Progenitor cell of endocrine pancreas (in vitro differentiated cells): ENCODE results near the gene RNF149. TPM values are rescaled to one million over a fixed set of nuclear protein-coding genes. Genes with fewer than 3 reads are reported as not detected.
"Not testable (repeated sequence)": the region's sequence is repeated elsewhere in the genome, so short reads cannot be mapped to it uniquely, and the experiment has no call there.

Source experiments
- DNase-seq: peaks from one replicate; pipeline ENCODE4 v3.0.0; 2021; ENCODE audit warnings: low spot score; ENCODE audit not compliant: unreplicated experiment
- H3K27ac Mint-ChIP-seq: 2 replicates; pipeline ENCODE4 v1.8.0; 2021; ENCODE audit warnings: mild to moderate bottlenecking, moderate library complexity, mixed read lengths
- H3K27me3 Mint-ChIP-seq: 2 replicates; pipeline ENCODE4 v1.8.0; 2021; ENCODE audit warnings: mixed read lengths
- H3K36me3 Mint-ChIP-seq: 2 replicates; pipeline ENCODE4 v1.8.0; 2022; ENCODE audit warnings: mixed read lengths; ENCODE audit not compliant: insufficient read depth
- H3K4me1 Mint-ChIP-seq: 2 replicates; pipeline ENCODE4 v1.8.0; 2021; ENCODE audit warnings: low read depth, mixed read lengths
- H3K4me3 Mint-ChIP-seq: 2 replicates; pipeline ENCODE4 v1.8.0; 2021; ENCODE audit warnings: low read depth, mild to moderate bottlenecking, moderate library complexity, mixed read lengths
- H3K9me3 Mint-ChIP-seq: 2 replicates; pipeline ENCODE4 v1.8.0; 2021; ENCODE audit warnings: low read depth, mixed read lengths
- total RNA-seq: library from RNA; stranded (reverse); gene quantifications from 2 replicates; pipeline ENCODE4 v1.2.1, GENCODE V29; 2021
- TF ChIP-seq, protein P1 (sequence below): fragments of 200-600 bp; sonication (generic); IDR thresholded peaks from one replicate; pipeline ENCODE4 v1.5.0; 2021; ENCODE audit warnings: antibody characterized with exemption, mild to moderate bottlenecking; ENCODE audit not compliant: unreplicated experiment

The RNF149 gene
- total RNA-seq, 1 donor from 2014 or later = 51.5 TPM

DNA sequence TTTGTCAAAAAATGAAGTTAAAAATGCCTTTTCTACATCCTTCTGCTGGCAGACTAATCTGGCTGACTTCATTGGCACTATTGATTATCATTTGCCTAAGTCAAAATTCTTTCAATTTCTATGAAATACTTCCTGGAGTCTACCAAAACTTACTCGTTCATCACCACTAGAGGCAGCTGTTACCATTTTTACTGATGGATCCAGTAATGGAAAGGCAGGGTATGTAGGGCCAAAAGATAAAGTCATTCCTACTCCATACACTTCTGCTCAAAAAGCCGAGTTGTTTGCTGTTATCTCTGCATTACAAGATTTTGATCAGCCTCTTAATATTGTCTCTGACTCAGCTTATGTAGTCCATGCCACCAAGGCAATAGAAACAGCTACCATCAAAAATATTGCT, 67.8 kb downstream of the RNF149 start:
- H3K36me3 Mint-ChIP-seq = peaks cover 21% of the 10 kb centered on the region
- TF ChIP-seq, protein P1, sequence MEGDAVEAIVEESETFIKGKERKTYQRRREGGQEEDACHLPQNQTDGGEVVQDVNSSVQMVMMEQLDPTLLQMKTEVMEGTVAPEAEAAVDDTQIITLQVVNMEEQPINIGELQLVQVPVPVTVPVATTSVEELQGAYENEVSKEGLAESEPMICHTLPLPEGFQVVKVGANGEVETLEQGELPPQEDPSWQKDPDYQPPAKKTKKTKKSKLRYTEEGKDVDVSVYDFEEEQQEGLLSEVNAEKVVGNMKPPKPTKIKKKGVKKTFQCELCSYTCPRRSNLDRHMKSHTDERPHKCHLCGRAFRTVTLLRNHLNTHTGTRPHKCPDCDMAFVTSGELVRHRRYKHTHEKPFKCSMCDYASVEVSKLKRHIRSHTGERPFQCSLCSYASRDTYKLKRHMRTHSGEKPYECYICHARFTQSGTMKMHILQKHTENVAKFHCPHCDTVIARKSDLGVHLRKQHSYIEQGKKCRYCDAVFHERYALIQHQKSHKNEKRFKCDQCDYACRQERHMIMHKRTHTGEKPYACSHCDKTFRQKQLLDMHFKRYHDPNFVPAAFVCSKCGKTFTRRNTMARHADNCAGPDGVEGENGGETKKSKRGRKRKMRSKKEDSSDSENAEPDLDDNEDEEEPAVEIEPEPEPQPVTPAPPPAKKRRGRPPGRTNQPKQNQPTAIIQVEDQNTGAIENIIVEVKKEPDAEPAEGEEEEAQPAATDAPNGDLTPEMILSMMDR = peak; percentile 59
- H3K27me3 Mint-ChIP-seq, DNase-seq: not testable (repeated sequence)
- H3K27ac Mint-ChIP-seq = peak overlapping the region; percentile 99
- peak overlapping the region; percentile 64 for H3K4me3 Mint-ChIP-seq
- peaks cover 25% of the 10 kb centered on the region for H3K9me3 Mint-ChIP-seq
- H3K4me1 Mint-ChIP-seq = peaks cover 49% of the 10 kb centered on the region

DNA sequence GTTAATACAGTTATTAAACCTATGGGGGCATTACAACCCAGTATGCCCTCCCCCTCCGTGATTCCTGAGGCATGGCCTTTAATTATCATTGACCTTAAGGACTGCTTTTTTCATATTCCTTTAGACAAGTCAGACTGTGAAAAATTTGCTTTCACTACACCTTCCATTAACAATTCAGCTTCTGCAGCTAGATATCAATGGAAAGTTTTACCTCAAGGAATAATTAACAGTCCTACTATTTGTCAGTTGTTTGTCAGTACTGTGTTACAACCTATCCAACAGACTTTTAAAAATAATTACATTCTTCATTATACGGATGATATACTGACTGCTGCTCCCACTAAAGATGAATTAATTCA, 68.8 kb downstream of the RNF149 start:
- H3K4me1 Mint-ChIP-seq = peaks cover 47% of the 10 kb centered on the region

DNA sequence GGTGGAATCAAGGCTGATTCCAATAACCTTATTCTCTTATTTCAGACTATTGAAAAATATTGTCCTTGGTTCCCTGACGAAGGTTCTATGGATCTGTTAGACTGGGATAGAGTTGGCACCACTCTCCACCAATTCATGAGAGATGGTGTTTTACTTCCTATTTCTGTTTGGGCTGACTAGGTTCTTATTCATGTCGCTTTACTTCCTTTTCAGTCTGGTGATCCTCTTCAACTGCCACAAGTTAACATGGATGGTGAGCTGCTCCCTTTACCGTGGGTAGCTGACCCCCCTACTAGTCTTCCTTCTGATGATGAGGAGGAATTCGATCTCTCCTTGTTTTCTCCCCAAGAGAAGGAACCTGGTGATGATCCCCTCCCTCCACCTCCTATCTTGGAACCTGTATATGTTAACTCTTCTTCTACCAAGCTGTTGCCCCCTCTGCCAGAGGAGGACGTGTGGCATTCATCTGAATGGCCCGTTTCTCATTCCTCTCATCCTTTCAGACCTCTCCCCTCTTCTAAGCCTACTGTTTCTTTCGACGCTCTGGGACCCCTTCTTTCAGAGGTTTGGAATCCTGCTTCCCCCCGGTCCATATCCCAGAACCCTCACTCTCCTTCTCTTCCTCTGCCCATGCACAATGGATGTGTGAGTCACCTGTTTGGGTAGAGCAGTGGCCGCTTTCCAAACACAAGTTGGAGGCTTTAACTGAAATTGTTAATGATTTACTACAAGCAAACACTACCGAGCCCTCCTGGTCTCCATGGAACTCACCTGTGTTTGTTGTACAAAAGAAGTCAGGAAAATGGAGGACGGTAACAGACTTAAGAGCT, 69.4 kb downstream of the RNF149 start:
- H3K36me3 Mint-ChIP-seq = peaks cover 28% of the 10 kb centered on the region
- peak overlapping the region; percentile 99 for H3K27ac Mint-ChIP-seq
- peak overlapping the region; percentile 64 for H3K4me3 Mint-ChIP-seq
- peak; percentile 44 for DNase-seq
- H3K27me3 Mint-ChIP-seq = no peaks in the 10 kb centered on the region
- TF ChIP-seq, protein P1 = no peak
- H3K9me3 Mint-ChIP-seq = peaks cover 32% of the 10 kb centered on the region
- peaks cover 43% of the 10 kb centered on the region for H3K4me1 Mint-ChIP-seq

More for the DNA sequence above, 68.8 kb downstream of the RNF149 start:
- H3K9me3 Mint-ChIP-seq = peaks cover 28% of the 10 kb centered on the region
- H3K27me3 Mint-ChIP-seq, DNase-seq: not testable (repeated sequence)
- H3K4me3 Mint-ChIP-seq = peak overlapping the region; percentile 64
- H3K36me3 Mint-ChIP-seq = peaks cover 25% of the 10 kb centered on the region
- H3K27ac Mint-ChIP-seq = peak overlapping the region; percentile 99

DNA sequence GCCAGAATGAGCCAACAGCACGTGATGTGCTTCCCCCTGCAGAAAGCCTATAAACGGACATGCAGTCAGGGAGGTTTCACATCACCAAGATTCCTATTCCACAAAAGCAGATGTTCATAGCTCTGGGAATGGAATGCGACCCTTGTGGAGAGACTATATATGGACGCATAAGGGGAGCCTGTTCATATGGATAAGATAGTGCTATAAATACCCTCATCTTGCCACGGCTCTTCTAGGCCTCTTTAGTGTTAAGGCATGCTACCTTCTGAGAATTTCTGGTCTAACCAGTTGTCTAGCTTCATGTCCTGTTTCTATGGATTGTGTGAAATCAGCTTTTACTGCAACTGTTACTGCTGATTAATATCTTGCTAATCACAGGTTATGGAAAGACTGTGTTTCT, 70.6 kb downstream of the RNF149 start:
- peak overlapping the region; percentile 99 for H3K27ac Mint-ChIP-seq
- peaks cover 40% of the 10 kb centered on the region for H3K4me1 Mint-ChIP-seq
- H3K9me3 Mint-ChIP-seq = peaks cover 33% of the 10 kb centered on the region
- H3K27me3 Mint-ChIP-seq, DNase-seq, H3K4me3 Mint-ChIP-seq: not testable (repeated sequence)
- peaks cover 32% of the 10 kb centered on the region for H3K36me3 Mint-ChIP-seq

DNA sequence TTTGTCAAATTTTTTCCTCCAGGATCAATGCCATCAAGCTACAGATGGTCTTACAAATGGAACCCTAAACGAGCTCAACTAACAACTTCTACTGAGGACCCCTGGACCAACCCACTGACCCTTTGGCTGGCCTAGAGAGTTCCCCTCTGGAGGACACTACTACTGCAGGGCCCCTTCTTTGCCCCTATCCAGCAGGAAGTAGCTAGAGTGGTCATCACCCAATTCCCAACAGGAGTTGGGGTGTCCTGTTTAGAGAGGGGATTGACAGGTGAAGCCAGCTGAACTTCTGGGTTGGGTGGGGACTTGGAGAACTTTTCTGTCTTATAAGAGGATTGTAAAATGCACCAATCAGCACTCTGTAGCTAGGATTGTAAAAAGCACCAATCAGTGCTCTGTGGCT, 72.5 kb downstream of the RNF149 start:
- not testable (repeated sequence) for H3K27me3 Mint-ChIP-seq
- peaks cover 37% of the 10 kb centered on the region for H3K9me3 Mint-ChIP-seq

DNA sequence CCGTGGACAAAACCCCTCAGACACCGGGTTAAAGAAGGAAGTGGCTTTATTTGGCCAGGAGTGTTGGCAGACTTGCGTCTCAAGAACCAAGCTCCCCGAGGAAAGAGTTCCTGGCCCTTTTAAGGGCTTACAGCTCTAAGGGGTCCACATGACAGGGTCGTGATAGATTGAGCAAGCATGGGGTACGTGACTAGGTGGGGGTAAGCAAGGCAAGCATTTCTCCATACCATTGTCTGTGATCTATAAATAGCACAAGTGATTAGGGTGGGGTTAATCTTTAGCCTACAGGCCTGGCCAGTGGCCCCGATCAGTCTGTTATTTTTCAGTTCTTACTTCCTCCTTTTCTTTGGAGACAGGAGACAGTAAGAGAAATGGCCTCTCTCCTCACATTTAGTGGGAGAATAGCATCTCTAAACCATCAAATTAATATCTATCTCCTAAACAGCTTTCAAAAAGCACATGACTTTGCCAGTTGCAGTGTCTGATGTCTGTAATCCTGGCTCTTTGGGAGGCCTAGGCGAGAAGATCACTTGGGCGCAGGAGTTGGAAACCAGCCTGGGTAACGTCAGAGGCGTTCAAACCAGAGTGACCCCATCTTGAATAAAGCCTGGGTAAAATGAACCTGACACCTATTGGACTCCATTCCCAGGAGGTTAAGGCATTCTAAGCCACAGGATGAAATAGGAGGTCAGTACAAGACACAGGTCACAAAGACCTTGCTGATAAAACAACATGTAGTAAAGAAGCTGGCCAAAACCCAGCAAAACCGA, 74.1 kb downstream of the RNF149 start:
- Mint-ChIP-seq H3K36me3 (peaks cover 33% of the 10 kb centered on the region), H3K27ac (no peak overlapping the region), H3K4me3 (no peak overlapping the region)

More for the DNA sequence above, 72.5 kb downstream of the RNF149 start:
- not testable (repeated sequence) for H3K27ac Mint-ChIP-seq, H3K4me3 Mint-ChIP-seq, DNase-seq
- Mint-ChIP-seq H3K36me3 (peaks cover 34% of the 10 kb centered on the region), H3K4me1 (peaks cover 26% of the 10 kb centered on the region)

More for the DNA sequence above, 74.1 kb downstream of the RNF149 start:
- Mint-ChIP-seq H3K9me3 (peaks cover 36% of the 10 kb centered on the region), H3K4me1 (peaks cover 13% of the 10 kb centered on the region), H3K27me3 (no peaks in the 10 kb centered on the region)
- DNase-seq = no peak
- TF ChIP-seq, protein P1 = no peak
